Gastrocnemius medialis (tissue), 4 donors: Measurements from ENCODE around the gene TATDN2. TPM values are rescaled to one million over a fixed set of nuclear protein-coding genes. Genes with fewer than 3 reads are reported as not detected.

ENCODE experiments used
- ATAC-seq, 2 donors: fragments of 150-250 bp; one replicate each; pipeline ENCODE4 v1.9.1; 2016
- DNase-seq, 2 donors: peaks; one replicate each; pipeline ENCODE4 v3.0.0-alpha.2; 2019
- H3K27ac ChIP-seq, 4 donors: fragments of 200-600 bp; sonication (generic); 1 replicate in 1 of 4; 2 replicates in 3 of 4; pipeline ENCODE4 v1.5.1; 2016 to 2018; ENCODE audit warnings: mild to moderate bottlenecking in 2 of 4, moderate library complexity in 1 of 4
- H3K27me3 ChIP-seq, 3 donors: fragments of 200-600 bp; sonication (generic) in 2 of 3; 1 replicate in 1 of 3; 2 replicates in 2 of 3; pipeline versions ENCODE4 v1.5.1 to v1.6.0; 2016 to 2019; ENCODE audit warnings: mild to moderate bottlenecking in 1 of 3, moderate library complexity in 1 of 3
- H3K36me3 ChIP-seq, 2 donors: fragments of 200-600 bp; sonication (generic) in 1 of 2; one replicate each; pipeline ENCODE4 v1.5.1; 2017 to 2018
- H3K4me1 ChIP-seq, 2 donors: fragments of 200-600 bp; sonication (generic) in 1 of 2; one replicate each; pipeline ENCODE4 v1.5.1; 2016 to 2017; ENCODE audit warnings: mild to moderate bottlenecking in 2 of 2
- H3K4me3 ChIP-seq, 4 donors: fragments of 200-600 bp; sonication (generic) in 3 of 4; 1 replicate in 1 of 4; 2 replicates in 3 of 4; pipeline ENCODE4 v1.5.1; 2016 to 2019; ENCODE audit warnings: mild to moderate bottlenecking in 2 of 4
- H3K9me3 ChIP-seq, 3 donors: fragments of 200-600 bp; sonication (generic) in 2 of 3; 1 replicate in 1 of 3; 2 replicates in 2 of 3; pipeline ENCODE4 v1.5.1; 2016 to 2019
- POLR2A ChIP-seq, 2 donors: fragments of 450-650 bp; IDR thresholded peaks; one replicate each; pipeline ENCODE4 v1.6.1; 2017; ENCODE audit warnings: antibody characterized with exemption in 2 of 2, mild to moderate bottlenecking in 2 of 2, moderate library complexity in 2 of 2
- in situ Hi-C, 4 donors: fragments of 200-750 bp; cut with MboI; loops; one replicate each; pipeline versions ENCODE4 v1.15.0 to v1.8.0; 2017; ENCODE audit warnings: low sequenced_read_pairs in 4 of 4
- intact Hi-C: fragments of 100-400 bp; cut with DNase I; formaldehyde crosslinking; loops from one replicate; pipeline ENCODE4 v1.15.1; 2023; ENCODE audit warnings: low total_unique reads
- total RNA-seq, 4 donors: library from RNA; depleted of rRNA; stranded (reverse); fragments of >200 nt; gene quantifications; one replicate each; pipeline versions ENCODE4 v1.1.0 to v1.2.3, GENCODE V29; 2016
- TF ChIP-seq, protein P1 (sequence below), 5 experiments: fragments of 450-650 bp in 3 of 5; fragments of 200-600 bp in 2 of 5; sonication (generic) in 2 of 5; IDR thresholded peaks in 4 of 5; conservative IDR thresholded peaks in 1 of 5; 1 replicate in 4 of 5; 2 replicates in 1 of 5; pipeline ENCODE4 v1.5.1; 2016 to 2019; ENCODE audit warnings: antibody characterized with exemption in 5 of 5, mild to moderate bottlenecking in 3 of 5, moderate library complexity in 3 of 5

TATDN2 gene, protein sequence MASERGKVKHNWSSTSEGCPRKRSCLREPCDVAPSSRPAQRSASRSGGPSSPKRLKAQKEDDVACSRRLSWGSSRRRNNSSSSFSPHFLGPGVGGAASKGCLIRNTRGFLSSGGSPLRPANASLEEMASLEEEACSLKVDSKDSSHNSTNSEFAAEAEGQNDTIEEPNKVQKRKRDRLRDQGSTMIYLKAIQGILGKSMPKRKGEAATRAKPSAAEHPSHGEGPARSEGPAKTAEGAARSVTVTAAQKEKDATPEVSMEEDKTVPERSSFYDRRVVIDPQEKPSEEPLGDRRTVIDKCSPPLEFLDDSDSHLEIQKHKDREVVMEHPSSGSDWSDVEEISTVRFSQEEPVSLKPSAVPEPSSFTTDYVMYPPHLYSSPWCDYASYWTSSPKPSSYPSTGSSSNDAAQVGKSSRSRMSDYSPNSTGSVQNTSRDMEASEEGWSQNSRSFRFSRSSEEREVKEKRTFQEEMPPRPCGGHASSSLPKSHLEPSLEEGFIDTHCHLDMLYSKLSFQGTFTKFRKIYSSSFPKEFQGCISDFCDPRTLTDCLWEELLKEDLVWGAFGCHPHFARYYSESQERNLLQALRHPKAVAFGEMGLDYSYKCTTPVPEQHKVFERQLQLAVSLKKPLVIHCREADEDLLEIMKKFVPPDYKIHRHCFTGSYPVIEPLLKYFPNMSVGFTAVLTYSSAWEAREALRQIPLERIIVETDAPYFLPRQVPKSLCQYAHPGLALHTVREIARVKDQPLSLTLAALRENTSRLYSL
- 10 to 100 TPM; 10.9 to 11.5 (median 10.9) TPM for total RNA-seq

GRCh38 chr3:10248184-10248983 is at the start of gene TATDN2:
TSS of gene TATDN2 (plus strand) at chr3:10248459. CDS start at chr3:10249201, 742 bp downstream.
- peak; percentile 93 for TF ChIP-seq POLR2A (IDR thresholded peaks at IDR 0.05)
- TF ChIP-seq, protein P1, sequence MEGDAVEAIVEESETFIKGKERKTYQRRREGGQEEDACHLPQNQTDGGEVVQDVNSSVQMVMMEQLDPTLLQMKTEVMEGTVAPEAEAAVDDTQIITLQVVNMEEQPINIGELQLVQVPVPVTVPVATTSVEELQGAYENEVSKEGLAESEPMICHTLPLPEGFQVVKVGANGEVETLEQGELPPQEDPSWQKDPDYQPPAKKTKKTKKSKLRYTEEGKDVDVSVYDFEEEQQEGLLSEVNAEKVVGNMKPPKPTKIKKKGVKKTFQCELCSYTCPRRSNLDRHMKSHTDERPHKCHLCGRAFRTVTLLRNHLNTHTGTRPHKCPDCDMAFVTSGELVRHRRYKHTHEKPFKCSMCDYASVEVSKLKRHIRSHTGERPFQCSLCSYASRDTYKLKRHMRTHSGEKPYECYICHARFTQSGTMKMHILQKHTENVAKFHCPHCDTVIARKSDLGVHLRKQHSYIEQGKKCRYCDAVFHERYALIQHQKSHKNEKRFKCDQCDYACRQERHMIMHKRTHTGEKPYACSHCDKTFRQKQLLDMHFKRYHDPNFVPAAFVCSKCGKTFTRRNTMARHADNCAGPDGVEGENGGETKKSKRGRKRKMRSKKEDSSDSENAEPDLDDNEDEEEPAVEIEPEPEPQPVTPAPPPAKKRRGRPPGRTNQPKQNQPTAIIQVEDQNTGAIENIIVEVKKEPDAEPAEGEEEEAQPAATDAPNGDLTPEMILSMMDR (IDR thresholded peaks at IDR 0.05 in 4 of 5, conservative IDR thresholded peaks at IDR 0.05 in 1 of 5) = no peak
- intact Hi-C loops = loop anchor here (1.0 to 2.0 kb wide), 3 partner anchors 60 to 133 kb away; partner anchors contain the start of genes BRK1 and SEC13
- H3K27ac ChIP-seq = peak within 1 kb of the TSS; percentile 77 to 96 (median 84)

DNA sequence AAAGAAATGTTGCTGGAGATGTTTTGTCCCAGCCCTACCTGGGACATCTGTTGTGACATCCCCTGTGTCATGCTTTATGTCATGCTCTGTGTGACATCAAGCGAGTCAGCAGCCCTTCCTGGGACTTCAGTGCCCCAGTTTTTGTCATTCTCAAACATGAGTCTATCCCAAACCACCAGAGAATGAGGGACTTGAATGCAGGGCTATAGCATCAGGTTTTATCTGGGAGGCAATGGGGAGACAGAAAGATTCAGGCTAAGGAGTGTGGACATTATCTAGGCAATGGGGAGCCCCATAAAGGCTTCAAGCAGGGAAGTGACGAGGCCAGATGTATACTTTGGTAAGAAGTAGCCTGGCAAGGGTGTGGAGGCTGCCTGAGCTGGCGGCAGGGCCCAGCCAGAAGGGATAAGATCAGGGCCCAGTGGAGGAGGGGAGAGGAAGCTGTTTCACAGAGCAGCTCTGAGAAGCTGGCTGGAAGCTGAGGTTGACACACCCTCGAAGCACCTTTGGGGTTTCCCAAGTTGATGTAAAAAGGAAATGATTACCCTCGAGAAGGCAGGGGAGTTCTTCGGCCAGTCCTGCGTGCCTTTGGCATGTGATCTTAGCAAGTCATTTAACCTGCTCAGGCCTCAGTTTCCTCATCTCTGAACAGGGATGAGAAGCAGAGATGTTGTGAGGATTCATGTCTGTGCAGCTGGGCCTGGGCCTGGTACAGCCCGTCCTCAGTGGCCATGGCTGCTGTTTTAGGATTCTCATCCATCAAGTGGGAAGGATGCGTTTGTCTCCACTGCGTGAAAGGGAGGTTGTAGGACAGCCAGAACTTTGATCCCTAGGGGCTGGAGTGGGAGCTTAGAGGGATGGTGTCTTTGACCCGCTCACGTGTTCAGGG is 49.3 kb upstream of the TATDN2 start:
- Histone ChIP-seq H3K9me3 (no peaks in the 10 kb centered on the region), H3K36me3 (peaks cover 0 to 20% of the 10 kb centered on the region in 2 donors), H3K4me3 (no peak overlapping the region), H3K4me1 (peaks cover 37 to 53% of the 10 kb centered on the region in 2 donors), H3K27me3 (no peaks in the 10 kb centered on the region), H3K27ac (peak overlapping the region; percentile 69 to 99 (median 86))
- ATAC-seq = peak in 1 of 2 donors; percentile 52
- peak; percentile 27 to 50 for DNase-seq
- TF ChIP-seq POLR2A (IDR thresholded peaks at IDR 0.05) = peak in 1 of 2 donors; percentile 48
- TF ChIP-seq, protein P1 (IDR thresholded peaks at IDR 0.05 in 4 of 5, conservative IDR thresholded peaks at IDR 0.05 in 1 of 5) = no peak
- intact Hi-C loops (loop anchor here (10.0 kb wide), 1 partner anchor 1604 kb away; no protein-coding TSS in a partner anchor), in situ Hi-C loops (no loop called here)

More at GRCh38 chr3:10248184-10248983, at the start of gene TATDN2:
- ATAC-seq (peak; percentile 95), DNase-seq (peak; percentile 97)
- Histone ChIP-seq H3K9me3 (no peaks in the 10 kb centered on the region), H3K4me3 (peak within 1 kb of the TSS; percentile 60 to 92 (median 81)), H3K36me3 (peaks cover 0 to 33% of the 10 kb centered on the region in 2 donors), H3K4me1 (peaks cover 24% of the 10 kb centered on the region in 2 donors), H3K27me3 (no peaks in the 10 kb centered on the region)
- in situ Hi-C loops = no loop called here

- DNase-seq (no peak), ATAC-seq (no peak)
- Histone ChIP-seq H3K4me3 (no peak overlapping the region), H3K36me3 (peaks cover 0 to 20% of the 10 kb centered on the region in 2 donors), H3K4me1 (peaks cover 30 to 43% of the 10 kb centered on the region in 2 donors), H3K9me3 (no peaks in the 10 kb centered on the region), H3K27me3 (no peaks in the 10 kb centered on the region), H3K27ac (peak overlapping the region; percentile 81 to 93 (median 88))
- intact Hi-C loops = no loop called here
- TF ChIP-seq, protein P1 (IDR thresholded peaks at IDR 0.05 in 4 of 5, conservative IDR thresholded peaks at IDR 0.05 in 1 of 5) = no peak
- no peak for TF ChIP-seq POLR2A (IDR thresholded peaks at IDR 0.05)
- in situ Hi-C loops = no loop called here
These were observed 43.3 kb upstream of the TATDN2 start for GRCh38 chr3:10204921-10205320.
